Hypothalamus (tissue), 51 donors: ENCODE measurements around the gene ATRNL1.

Experiments used
- DNase-seq, 51 donors: peaks; one replicate each; lab custom pipeline; 2025; lab: John Stamatoyannopoulos, UW

The ATRNL1 gene

GRCh38 chr10:115866691-115867090 is 773.5 kb downstream of the ATRNL1 start:
- DNase-seq = no peak

- no peak for DNase-seq
Observed at GRCh38 chr10:115867305-115867704, 774.1 kb downstream of the ATRNL1 start.

- no peak for DNase-seq
Observed at GRCh38 chr10:115871855-115872254, 778.7 kb downstream of the ATRNL1 start.

GRCh38 chr10:115875172-115875571 is 782.0 kb downstream of the ATRNL1 start:
- no peak for DNase-seq

GRCh38 chr10:115879372-115880089 is 786.4 kb downstream of the ATRNL1 start:
- no peak for DNase-seq

- DNase-seq = no peak
Observed at GRCh38 chr10:115882021-115882420, 788.9 kb downstream of the ATRNL1 start.

- DNase-seq = no peak
Observed at GRCh38 chr10:115883372-115883771, 790.2 kb downstream of the ATRNL1 start.

GRCh38 chr10:115884331-115884730 is 791.2 kb downstream of the ATRNL1 start:
- no peak for DNase-seq

GRCh38 chr10:115895166-115895565 is 802.0 kb downstream of the ATRNL1 start:
- DNase-seq = no peak

GRCh38 chr10:115898242-115898641 is 805.1 kb downstream of the ATRNL1 start:
- no peak for DNase-seq

GRCh38 chr10:115902596-115902995 is 809.4 kb downstream of the ATRNL1 start:
- DNase-seq = no peak

- no peak for DNase-seq
Observed at GRCh38 chr10:115903207-115903606, 810.0 kb downstream of the ATRNL1 start.

GRCh38 chr10:115903845-115904244 is 810.7 kb downstream of the ATRNL1 start:
- no peak for DNase-seq

- no peak for DNase-seq
Observed at GRCh38 chr10:115909037-115909436, 815.9 kb downstream of the ATRNL1 start.

GRCh38 chr10:115909962-115910731 is 817.0 kb downstream of the ATRNL1 start:
- no peak for DNase-seq

- DNase-seq = no peak
Observed at GRCh38 chr10:115914475-115914874, 821.3 kb downstream of the ATRNL1 start.

GRCh38 chr10:115915429-115915828 is 822.3 kb downstream of the ATRNL1 start:
- no peak for DNase-seq

- no peak for DNase-seq
Observed at GRCh38 chr10:115918812-115919211, 825.6 kb downstream of the ATRNL1 start.

- no peak for DNase-seq
Observed at GRCh38 chr10:115921795-115922194, 828.6 kb downstream of the ATRNL1 start.

- DNase-seq = no peak
Observed at GRCh38 chr10:115931309-115931708, 838.1 kb downstream of the ATRNL1 start.

- no peak for DNase-seq
Observed at GRCh38 chr10:115932099-115932498, 838.9 kb downstream of the ATRNL1 start.

- DNase-seq = no peak
Observed at GRCh38 chr10:115933098-115933497, 839.9 kb downstream of the ATRNL1 start.
